ENCODE measurements around the gene KRTAP4-6. TPM values are rescaled to one million over a fixed set of nuclear protein-coding genes. Genes with fewer than 3 reads are reported as not detected.

The KRTAP4-6 gene
- total and polyA plus RNA-seq, 10 donors: not detected

DNA sequence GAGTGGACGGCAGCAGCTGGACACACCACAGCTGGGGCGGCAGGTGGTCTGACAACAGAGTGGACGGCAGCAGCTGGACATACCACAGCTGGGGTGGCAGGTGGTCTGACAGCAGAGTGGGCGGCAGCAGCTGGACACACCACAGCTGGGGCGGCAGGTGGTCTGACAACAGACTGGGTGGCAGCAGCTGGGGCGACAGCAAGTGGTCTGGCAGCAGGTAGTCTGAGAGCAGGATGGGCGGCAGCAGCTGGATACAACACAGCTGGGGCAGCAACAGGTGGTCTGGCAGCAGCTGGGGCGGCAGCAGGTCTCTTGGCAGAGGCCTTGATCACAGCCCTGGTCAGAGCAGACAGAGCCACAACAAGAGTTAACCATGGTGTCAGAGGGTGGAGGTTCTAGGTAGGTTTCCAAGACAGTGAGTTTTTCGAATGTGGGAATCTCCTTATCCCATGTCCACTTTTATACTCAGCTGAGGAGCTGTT lies 44.2 kb upstream of the KRTAP4-6 start, which contains the start of gene KRTAP4-1:
Gene KRTAP4-1, minus strand, starts transcription at position 432 of the 482 bp plus-strand sequence. Its CDS starts 57 bp downstream, at position 375.
- no peak within 1 kb of the TSS for H3K4me3 ChIP-seq
- H3K4me1 ChIP-seq: no peaks in the 10 kb centered on the region
- intact Hi-C loops (cut with DNase I; ENCODE audit: low total_unique reads): no loop called here
- H3K9me3 ChIP-seq: no peaks in the 10 kb centered on the region
- no peak for TF ChIP-seq POLR2A (IDR thresholded peaks at IDR 0.05)
- TF ChIP-seq, protein P1, sequence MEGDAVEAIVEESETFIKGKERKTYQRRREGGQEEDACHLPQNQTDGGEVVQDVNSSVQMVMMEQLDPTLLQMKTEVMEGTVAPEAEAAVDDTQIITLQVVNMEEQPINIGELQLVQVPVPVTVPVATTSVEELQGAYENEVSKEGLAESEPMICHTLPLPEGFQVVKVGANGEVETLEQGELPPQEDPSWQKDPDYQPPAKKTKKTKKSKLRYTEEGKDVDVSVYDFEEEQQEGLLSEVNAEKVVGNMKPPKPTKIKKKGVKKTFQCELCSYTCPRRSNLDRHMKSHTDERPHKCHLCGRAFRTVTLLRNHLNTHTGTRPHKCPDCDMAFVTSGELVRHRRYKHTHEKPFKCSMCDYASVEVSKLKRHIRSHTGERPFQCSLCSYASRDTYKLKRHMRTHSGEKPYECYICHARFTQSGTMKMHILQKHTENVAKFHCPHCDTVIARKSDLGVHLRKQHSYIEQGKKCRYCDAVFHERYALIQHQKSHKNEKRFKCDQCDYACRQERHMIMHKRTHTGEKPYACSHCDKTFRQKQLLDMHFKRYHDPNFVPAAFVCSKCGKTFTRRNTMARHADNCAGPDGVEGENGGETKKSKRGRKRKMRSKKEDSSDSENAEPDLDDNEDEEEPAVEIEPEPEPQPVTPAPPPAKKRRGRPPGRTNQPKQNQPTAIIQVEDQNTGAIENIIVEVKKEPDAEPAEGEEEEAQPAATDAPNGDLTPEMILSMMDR (IDR thresholded peaks at IDR 0.05 in 8 of 11, conservative IDR thresholded peaks at IDR 0.05 in 3 of 11): no peak
- TF ChIP-seq POLR2AphosphoS5 (IDR thresholded peaks at IDR 0.05): no peak
- no peak within 1 kb of the TSS for H3K27ac ChIP-seq
- H3K27me3 ChIP-seq (replicated peaks in 1 of 7): peaks cover 0 to 8% (median 0%) of the 10 kb centered on the region in 7 donors
- peak; percentile 70 for DNase-seq
- no peaks in the 10 kb centered on the region for H3K36me3 ChIP-seq
- 60 to 75% (median 72%) methylated on average over 8 to 9 of the region's 9 CpGs for WGBS, 5 donors

DNA sequence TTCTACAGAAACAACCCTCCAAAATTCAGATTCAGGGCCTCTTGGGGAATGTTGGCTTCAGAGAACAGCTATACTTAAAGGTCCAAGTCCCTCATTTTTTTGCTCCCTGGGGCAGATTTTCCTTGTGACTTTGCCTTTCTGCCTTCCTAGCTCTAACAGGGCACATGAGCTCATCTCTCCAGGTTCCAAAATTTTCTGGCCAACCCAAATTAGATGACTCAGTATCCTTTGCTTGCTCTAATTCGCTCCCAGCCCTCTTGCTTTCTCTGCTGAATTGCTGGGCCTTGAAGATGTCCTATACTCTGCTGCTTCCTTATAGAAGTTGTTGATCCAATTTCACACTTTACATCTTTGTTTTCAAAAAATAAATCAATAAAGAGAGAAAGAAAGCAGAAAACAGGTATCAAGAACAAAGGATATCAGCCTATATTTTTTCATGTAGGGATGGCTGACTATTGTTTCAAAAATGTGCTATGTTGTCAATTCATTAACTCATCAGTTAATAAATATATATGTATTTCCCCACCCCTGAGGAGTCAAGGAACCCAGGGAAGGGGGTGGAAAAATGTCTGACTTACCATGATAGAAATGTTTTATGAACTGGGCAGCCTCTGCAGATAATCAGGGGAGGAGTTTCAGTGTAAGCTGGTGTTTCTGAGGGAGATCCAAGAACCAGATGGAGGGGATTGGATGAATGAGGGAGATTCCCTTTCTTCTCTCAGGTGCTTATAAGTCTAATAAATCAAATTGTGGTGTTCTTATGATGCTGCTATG lies 38.7 kb upstream of the KRTAP4-6 start:
- peaks cover 6 to 32% (median 20%) of the 10 kb centered on the region in 6 donors for H3K4me1 ChIP-seq
- H3K4me3 ChIP-seq: no peak overlapping the region
- no peaks in the 10 kb centered on the region for H3K9me3 ChIP-seq
- WGBS, 5 donors: 82 to 95% (median 89%) methylated on average over 1 of the region's 1 CpG
- H3K36me3 ChIP-seq: no peaks in the 10 kb centered on the region
- no peak overlapping the region for H3K27ac ChIP-seq
- no peaks in the 10 kb centered on the region for H3K27me3 ChIP-seq (replicated peaks in 1 of 7)
- TF ChIP-seq POLR2AphosphoS5 (IDR thresholded peaks at IDR 0.05) (no peak), POLR2A (IDR thresholded peaks at IDR 0.05) (no peak)
- TF ChIP-seq, protein P1 (IDR thresholded peaks at IDR 0.05 in 8 of 11, conservative IDR thresholded peaks at IDR 0.05 in 3 of 11): no peak
- DNase-seq: no peak
- intact Hi-C loops (cut with DNase I; ENCODE audit: low total_unique reads): no loop called here

DNA sequence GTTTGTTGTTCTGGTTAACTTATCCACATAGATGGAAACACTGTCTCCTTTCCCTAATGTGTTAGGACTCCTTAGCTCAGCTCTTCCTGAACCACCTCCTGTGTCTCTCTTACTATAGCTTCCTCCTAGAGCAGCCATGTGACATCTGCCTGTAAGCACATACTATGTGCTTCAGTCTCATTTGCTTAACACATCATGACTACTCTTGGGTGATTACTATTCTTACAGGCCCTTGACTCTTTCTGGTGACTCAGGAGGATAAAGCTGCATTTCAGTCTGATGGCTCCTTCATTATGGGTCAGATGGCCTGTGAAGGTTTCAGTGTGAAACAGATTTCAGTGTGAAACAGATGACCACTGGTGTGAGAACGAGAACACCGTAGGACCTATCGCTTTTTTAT lies 38.0 kb upstream of the KRTAP4-6 start:
- Histone ChIP-seq H3K27ac (no peak overlapping the region), H3K27me3 (replicated peaks in 1 of 7) (no peaks in the 10 kb centered on the region), H3K36me3 (no peaks in the 10 kb centered on the region), H3K4me3 (no peak overlapping the region), H3K4me1 (peaks cover 6 to 32% (median 20%) of the 10 kb centered on the region in 6 donors), H3K9me3 (no peaks in the 10 kb centered on the region)
- intact Hi-C loops (cut with DNase I; ENCODE audit: low total_unique reads): no loop called here
- no peak for DNase-seq
- WGBS, 5 donors: 94 to 98% (median 96%) methylated on average over 3 of the region's 3 CpGs
- TF ChIP-seq POLR2A (IDR thresholded peaks at IDR 0.05) (no peak), POLR2AphosphoS5 (IDR thresholded peaks at IDR 0.05) (no peak)

DNA sequence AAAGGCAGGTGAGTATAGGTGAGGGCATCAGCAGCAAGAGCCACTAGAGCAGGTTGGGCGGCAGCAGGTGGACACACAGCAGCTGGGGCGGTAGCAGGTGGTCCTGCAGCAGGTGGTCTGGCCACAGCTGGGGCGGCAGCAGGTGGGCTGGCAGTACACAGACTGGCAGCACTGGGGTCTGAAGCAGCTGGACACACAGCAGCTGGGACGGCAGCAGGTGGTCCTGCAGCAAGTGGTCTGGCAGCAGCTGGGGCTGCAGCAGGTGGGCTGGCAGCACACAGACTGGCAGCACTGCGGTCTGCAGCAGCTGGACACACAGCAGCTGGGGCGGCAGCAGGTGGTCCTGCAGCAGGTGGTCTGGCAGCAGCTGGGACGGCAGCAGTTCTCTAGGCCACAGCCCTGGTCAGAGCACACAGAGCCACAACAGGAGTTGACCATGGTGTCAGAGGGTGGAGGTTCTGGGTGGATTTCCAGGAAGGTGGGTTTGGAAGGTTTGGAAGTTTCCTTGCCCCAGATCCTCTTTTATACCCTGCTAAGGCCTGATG lies 37.5 kb upstream of the KRTAP4-6 start, which contains the start of gene KRTAP4-2:
Gene KRTAP4-2, minus strand, starts transcription at position 495 of the 545 bp plus-strand sequence. Its CDS starts 57 bp downstream, at position 438.
- TF ChIP-seq POLR2A (IDR thresholded peaks at IDR 0.05) (no peak), POLR2AphosphoS5 (IDR thresholded peaks at IDR 0.05) (no peak)
- TF ChIP-seq, protein P1 (IDR thresholded peaks at IDR 0.05 in 8 of 11, conservative IDR thresholded peaks at IDR 0.05 in 3 of 11): no peak
- Histone ChIP-seq H3K4me3 (no peak within 1 kb of the TSS), H3K9me3 (no peaks in the 10 kb centered on the region), H3K36me3 (no peaks in the 10 kb centered on the region), H3K4me1 (peaks cover 6 to 32% (median 20%) of the 10 kb centered on the region in 6 donors), H3K27me3 (replicated peaks in 1 of 7) (no peaks in the 10 kb centered on the region), H3K27ac (no peak within 1 kb of the TSS)
- 90 to 97% (median 92%) methylated on average over 4 to 7 of the region's 7 CpGs for WGBS, 5 donors
- intact Hi-C loops (cut with DNase I; ENCODE audit: low total_unique reads): no loop called here
- no peak for DNase-seq
